K562 (cell line): ENCODE data around the gene KDM5A. TPM values are rescaled to one million over a fixed set of nuclear protein-coding genes. Genes with fewer than 3 reads are reported as not detected.

Source experiments
- ATAC-seq: fragments of 200-7000 bp; cut with Tn5 transposase; 3 replicates; pipeline ENCODE4 v1.9.1; 2020; ENCODE audit warnings: moderate library complexity
- BruUV-seq: library from RNA; stranded (reverse); fragments of 400-500 nt; replicated peaks from 2 replicates; lab custom pipeline; 2021; lab: Mats Ljungman, UMichigan
- CTCF ChIA-PET: fragments of 300-600 bp; formaldehyde crosslinking; extraction: SDS; loops from one replicate; lab custom pipeline; 2021; ENCODE audit warnings: low intra/inter-chr PET ratio; lab: Yijun Ruan, JAX
- POLR2A ChIA-PET: fragments of 300-600, 350-650 bp; sonication (Branson Sonifier 250); formaldehyde crosslinking; extraction: SDS; loops from one replicate; lab custom pipeline; 2021; ENCODE audit warnings: antibody characterized with exemption, inconsistent platforms; lab: Yijun Ruan, JAX
- DNase-seq, 4 experiments: peaks; one replicate each; pipeline versions ENCODE4 v3.0.0 to v3.0.0-alpha.2; 2011 to 2018; ENCODE audit warnings: low spot score in 3 of 4, mixed read lengths in 3 of 4; ENCODE audit errors: extremely low read depth in 1 of 4
- FAIRE-seq: peaks from 2 replicates; lab custom pipeline; 2011; peaks lifted over from hg19 to GRCh38; lab: Jason Lieb, UNC
- H2AFZ ChIP-seq: 2 replicates; pipeline ENCODE4 v1.6.0; 2011; ENCODE audit warnings: low read depth, low read length, control low read depth, inconsistent platforms
- H3K27ac ChIP-seq: fragments of 200-600 bp; 3 replicates; pipeline ENCODE4 v1.8.0; 2011; ENCODE audit warnings: low read depth, mild to moderate bottlenecking, control low read depth, inconsistent platforms, low read length, moderate library complexity, mixed read lengths; ENCODE audit errors: extremely low read depth
- H3K27me3 ChIP-seq, 2 experiments: fragments of 300-600 bp in 1 of 2; 2 replicates in 1 of 2; 3 replicates in 1 of 2; pipeline versions ENCODE4 v1.6.0 to v1.8.0; 2011; ENCODE audit warnings: inconsistent platforms in 2 of 2, low read length in 2 of 2, mild to moderate bottlenecking in 1 of 2, mixed read lengths in 1 of 2, moderate library complexity in 1 of 2; ENCODE audit not compliant: control insufficient read depth in 2 of 2, insufficient read depth in 2 of 2
- H3K36me3 ChIP-seq: fragments of 300-600 bp; 3 replicates; pipeline ENCODE4 v1.8.0; 2011; ENCODE audit warnings: mild to moderate bottlenecking, low read length, inconsistent platforms; ENCODE audit not compliant: control insufficient read depth, insufficient read depth
- H3K4me1 ChIP-seq, 2 experiments: fragments of 200-600 bp in 1 of 2; replicated peaks in 1 of 2; 2 replicates in 1 of 2; 3 replicates in 1 of 2; pipeline versions ENCODE4 v1.5.1 to v1.8.0; 2011; ENCODE audit warnings: inconsistent platforms in 2 of 2, low read length in 2 of 2, mild to moderate bottlenecking in 1 of 2, mixed read lengths in 1 of 2, moderate library complexity in 1 of 2; ENCODE audit not compliant: control insufficient read depth in 2 of 2, insufficient read depth in 2 of 2
- H3K4me2 ChIP-seq: 2 replicates; pipeline ENCODE4 v1.6.1; 2011; ENCODE audit warnings: low read length, control low read depth, inconsistent platforms, mixed read lengths; ENCODE audit not compliant: insufficient read depth
- H3K4me3 ChIP-seq: fragments of 200-600 bp; sonication (generic), shearing (Covaris generic); 2 replicates; pipeline ENCODE4 v1.5.1; 2016; ENCODE audit warnings: control low read depth, inconsistent platforms
- H3K79me2 ChIP-seq: fragments of 200-600 bp; 3 replicates; pipeline ENCODE4 v1.8.0; 2011; ENCODE audit warnings: low read length, inconsistent platforms; ENCODE audit not compliant: control insufficient read depth, insufficient read depth
- H3K9ac ChIP-seq, 2 experiments: 2 replicates each; pipeline versions ENCODE4 v1.6.0 to v1.6.1; 2011; ENCODE audit warnings: low read depth in 2 of 2, low read length in 2 of 2, control low read depth in 1 of 2, inconsistent platforms in 1 of 2, mild to moderate bottlenecking in 1 of 2, mixed read lengths in 1 of 2; ENCODE audit not compliant: insufficient read depth in 1 of 2
- H3K9me1 ChIP-seq: one replicate; pipeline ENCODE4 v1.6.0; 2011; ENCODE audit warnings: inconsistent platforms, mild to moderate bottlenecking, low read length, moderate library complexity; ENCODE audit not compliant: control insufficient read depth, insufficient read depth
- H3K9me3 ChIP-seq: replicated peaks from 2 replicates; pipeline ENCODE4 v1.5.1; 2011; ENCODE audit warnings: low read depth, low read length, inconsistent platforms; ENCODE audit not compliant: control insufficient read depth, insufficient read depth
- H4K20me1 ChIP-seq: replicated peaks from 2 replicates; pipeline ENCODE4 v1.6.1; 2011; ENCODE audit warnings: low read length, inconsistent platforms, mixed read lengths; ENCODE audit not compliant: control insufficient read depth, insufficient read depth
- ARID2 ChIP-seq: fragments of 450-650 bp; IDR thresholded peaks from 2 replicates; pipeline ENCODE4 v1.6.1; 2017; ENCODE audit warnings: antibody characterized with exemption, mild to moderate bottlenecking
- BRF1 ChIP-seq: IDR thresholded peaks from 3 replicates; pipeline ENCODE4 v1.6.1; 2011; ENCODE audit warnings: borderline replicate concordance, mild to moderate bottlenecking; ENCODE audit not compliant: insufficient read length; ENCODE audit errors: extremely low read depth
- E2F5 ChIP-seq: sonication (generic); formaldehyde crosslinking; IDR thresholded peaks from 2 replicates; pipeline ENCODE4 v1.8.0; 2022; ENCODE audit warnings: mild to moderate bottlenecking, missing genetic modification reagents
- ETV6 ChIP-seq, 3 experiments: fragments of 150-350 bp in 1 of 3; sonication (generic) in 1 of 3; formaldehyde crosslinking in 1 of 3; IDR thresholded peaks; 2 replicates each; pipeline versions ENCODE4 v1.6.1 to v1.8.0; 2014 to 2022; ENCODE audit warnings: borderline replicate concordance in 2 of 3, low read depth in 2 of 3, antibody characterized with exemption in 1 of 3, low read length in 1 of 3, mild to moderate bottlenecking in 1 of 3, missing genetic modification reagents in 1 of 3
- GTF2A2 ChIP-seq: IDR thresholded peaks from 2 replicates; pipeline ENCODE4 v1.6.1; 2016; ENCODE audit warnings: mild to moderate bottlenecking, missing genetic modification characterization, missing compliant biosample characterization
- LEF1 ChIP-seq: fragments of 450-650 bp; IDR thresholded peaks from 2 replicates; pipeline ENCODE4 v1.6.1; 2016; ENCODE audit warnings: mild to moderate bottlenecking
- MAZ ChIP-seq, 2 experiments: fragments of 450-650 bp in 1 of 2; sonication (generic) in 1 of 2; formaldehyde crosslinking; IDR thresholded peaks in 1 of 2; conservative IDR thresholded peaks in 1 of 2; 2 replicates each; pipeline versions ENCODE4 v1.4.0 to v1.5.0; 2020; ENCODE audit warnings: mild to moderate bottlenecking in 1 of 2, missing genetic modification reagents in 1 of 2
- NFXL1 ChIP-seq: fragments of 450-650 bp; formaldehyde crosslinking; IDR thresholded peaks from 2 replicates; pipeline ENCODE4 v1.4.0; 2021; ENCODE audit warnings: mild to moderate bottlenecking
- POLR2B ChIP-seq: fragments of 450-650 bp; IDR thresholded peaks from 2 replicates; pipeline ENCODE4 v1.6.1; 2018; ENCODE audit warnings: low read depth; ENCODE audit not compliant: partially characterized antibody
- RAD21 ChIP-seq, 2 experiments: fragments of 250-450 bp in 1 of 2; fragments of 450-650 bp in 1 of 2; sonication (Bioruptor Pico) in 1 of 2; formaldehyde crosslinking in 1 of 2; IDR thresholded peaks in 1 of 2; conservative IDR thresholded peaks in 1 of 2; 2 replicates each; pipeline versions ENCODE4 v1.4.0 to v1.8.0; 2020 to 2022; ENCODE audit warnings: mild to moderate bottlenecking in 2 of 2, moderate library complexity in 1 of 2
- TAF9B ChIP-seq: fragments of 450-650 bp; IDR thresholded peaks from 2 replicates; pipeline ENCODE4 v1.6.1; 2018; ENCODE audit warnings: mild to moderate bottlenecking; ENCODE audit not compliant: partially characterized antibody
- TFAM ChIP-seq: fragments of 250-450 bp; sonication (Bioruptor Pico); conservative IDR thresholded peaks from 2 replicates; pipeline ENCODE4 v1.5.0; 2021; ENCODE audit warnings: mild to moderate bottlenecking, moderate library complexity
- ZSCAN32 ChIP-seq: fragments of 450-650 bp; formaldehyde crosslinking; IDR thresholded peaks from 2 replicates; pipeline ENCODE4 v1.4.0; 2020; ENCODE audit warnings: mild to moderate bottlenecking, moderate library complexity
- WGBS: fragments of 100-300 bp; shearing (Covaris generic); methylation state at CpG from one replicate; pipeline ENCODE4 v1.1.6; 2016; ENCODE audit warnings: low coverage, mixed read lengths; ENCODE audit not compliant: insufficient coverage; ENCODE audit errors: missing lambda C conversion rate; 5-methylcytosine and 5-hydroxymethylcytosine counted together
- in situ Hi-C: fragments of 300-500 bp; cut with MboI; formaldehyde crosslinking; loops from 4 replicates; pipeline ENCODE4 v1.15.0; 2018; ENCODE audit warnings: inconsistent platforms, mixed read lengths
- intact Hi-C: fragments of 100-400 bp; cut with micrococcal nuclease; formaldehyde crosslinking; loops from 2 replicates; pipeline ENCODE4 v1.14.2; 2022
- polyA plus RNA-seq, 8 experiments: library from polyadenylated mRNA; depleted of rRNA in 4 of 8; stranded (reverse) in 5 of 8; unstranded in 3 of 8; fragments of >200 nt; fragmentation: Nextera tagmentation in 2 of 8; fragmentation: Illumina TruSeq in 1 of 8; extraction: Ambion mirVana in 2 of 8; extraction: Trizol in 1 of 8; gene quantifications; 2 replicates each; pipeline versions ENCODE4 v1.2.1 to v1.2.3, GENCODE V29; 2011 to 2014; ENCODE audit warnings: inconsistent platforms in 1 of 8, missing spikeins in 1 of 8
- total RNA-seq, 7 experiments: library from RNA; depleted of rRNA in 6 of 7; stranded (reverse); fragments of >200 nt in 6 of 7; fragmentation: Illumina TruSeq in 2 of 7; extraction: Trizol in 2 of 7; gene quantifications; 2 replicates each; pipeline versions ENCODE4 v1.2.1 to v1.2.3, GENCODE V29; 2011 to 2021; ENCODE audit warnings: low replicate concordance in 1 of 7
- TF ChIP-seq, protein P1 (sequence below), 3 experiments: IDR thresholded peaks in 2 of 3; conservative IDR thresholded peaks in 1 of 3; 2 replicates each; pipeline ENCODE4 v1.5.1; 2011 to 2012; ENCODE audit warnings: low read length in 3 of 3, mild to moderate bottlenecking in 3 of 3, control low read depth in 2 of 3, improper control_type of control experiment in 1 of 3, inconsistent platforms in 1 of 3, low read depth in 1 of 3, mixed read lengths in 1 of 3, moderate library complexity in 1 of 3; ENCODE audit not compliant: insufficient read depth in 2 of 3
- TF ChIP-seq, protein P2 (sequence below): fragments of 250-450 bp; sonication (Bioruptor Pico); IDR thresholded peaks from 2 replicates; pipeline ENCODE4 v1.8.0; 2021; ENCODE audit warnings: mild to moderate bottlenecking, moderate library complexity

KDM5A gene
- total and polyA plus RNA-seq, 9 of the 15 experiments (the other 6 are each of a cell fraction or from before 2014, with no cell fraction given): 5.5 to 35.1 (median 13.1) TPM

GRCh38 chr12:254039-254438 is 135.1 kb downstream of the KDM5A start:
- Histone ChIP-seq H3K4me3 (no peak overlapping the region), H4K20me1 (no peaks in the 10 kb centered on the region), H3K9ac (no peak overlapping the region), H3K27ac (no peak overlapping the region), H3K36me3 (no peaks in the 10 kb centered on the region), H3K4me2 (no peak overlapping the region), H3K79me2 (no peaks in the 10 kb centered on the region), H2AFZ (no peak overlapping the region), H3K9me3 (no peaks in the 10 kb centered on the region), H3K9me1 (no peaks in the 10 kb centered on the region), H3K4me1 (no peaks in the 10 kb centered on the region; a peak in 3 of 5 replicates), H3K27me3 (0 out of 5 replicates have a peak, but pooled peaks cover 0 to 10% of the 10 kb centered on the region in 2 experiments)
- POLR2A ChIA-PET: no interaction called here
- no TSS peak for BruUV-seq
- ATAC-seq: peak; percentile 69
- DNase-seq: peak in 1 of 4 experiments; percentile 25
- WGBS: 27% methylated on average over 9 of the region's 10 CpGs
- FAIRE-seq: no peak
- CTCF ChIA-PET: no interaction called here
- in situ Hi-C loops (no loop called here), intact Hi-C loops (no loop called here)
- TF ChIP-seq, protein P1, sequence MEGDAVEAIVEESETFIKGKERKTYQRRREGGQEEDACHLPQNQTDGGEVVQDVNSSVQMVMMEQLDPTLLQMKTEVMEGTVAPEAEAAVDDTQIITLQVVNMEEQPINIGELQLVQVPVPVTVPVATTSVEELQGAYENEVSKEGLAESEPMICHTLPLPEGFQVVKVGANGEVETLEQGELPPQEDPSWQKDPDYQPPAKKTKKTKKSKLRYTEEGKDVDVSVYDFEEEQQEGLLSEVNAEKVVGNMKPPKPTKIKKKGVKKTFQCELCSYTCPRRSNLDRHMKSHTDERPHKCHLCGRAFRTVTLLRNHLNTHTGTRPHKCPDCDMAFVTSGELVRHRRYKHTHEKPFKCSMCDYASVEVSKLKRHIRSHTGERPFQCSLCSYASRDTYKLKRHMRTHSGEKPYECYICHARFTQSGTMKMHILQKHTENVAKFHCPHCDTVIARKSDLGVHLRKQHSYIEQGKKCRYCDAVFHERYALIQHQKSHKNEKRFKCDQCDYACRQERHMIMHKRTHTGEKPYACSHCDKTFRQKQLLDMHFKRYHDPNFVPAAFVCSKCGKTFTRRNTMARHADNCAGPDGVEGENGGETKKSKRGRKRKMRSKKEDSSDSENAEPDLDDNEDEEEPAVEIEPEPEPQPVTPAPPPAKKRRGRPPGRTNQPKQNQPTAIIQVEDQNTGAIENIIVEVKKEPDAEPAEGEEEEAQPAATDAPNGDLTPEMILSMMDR (IDR thresholded peaks at IDR 0.05 in 2 of 3, conservative IDR thresholded peaks at IDR 0.05 in 1 of 3; ENCODE audit: insufficient read depth in 2 of 3, low read depth in 1 of 3, low read length in 3 of 3): peak in 1 of 3 experiments; percentile 34; a peak in 2 of 6 replicates
- no peak for TF ChIP-seq LEF1
- no peak for TF ChIP-seq TFAM
- TF ChIP-seq ETV6 (IDR thresholded peaks at IDR 0.05; ENCODE audit: borderline replicate concordance in 1 of 2, low read depth in 2 of 2, low read length in 1 of 2): no peak
- no peak for TF ChIP-seq ETV6 (CRISPR knock-in tag; IDR thresholded peaks at IDR 0.05; ENCODE audit: borderline replicate concordance)
- no peak for TF ChIP-seq GTF2A2 (tag)
- TF ChIP-seq ARID2: no peak
- TF ChIP-seq ZSCAN32 (CRISPR knock-in tag): no peak
- TF ChIP-seq RAD21 (CRISPR knock-in tag; conservative IDR thresholded peaks at IDR 0.05 in 1 of 2, IDR thresholded peaks at IDR 0.05 in 1 of 2): peak in 1 of 2 experiments; percentile 5; a peak in 1 of 4 replicates
- no peak for TF ChIP-seq E2F5 (CRISPR knock-in tag)
- TF ChIP-seq POLR2B: no peak
- TF ChIP-seq BRF1: no peak
- TF ChIP-seq TAF9B: no peak
- TF ChIP-seq MAZ (CRISPR knock-in tag; conservative IDR thresholded peaks at IDR 0.05 in 1 of 2, IDR thresholded peaks at IDR 0.05 in 1 of 2): 0 out of 4 replicates have a peak, but pooled peaks of 1 of the 2 experiments have one; percentile 13
- no peak for TF ChIP-seq NFXL1 (CRISPR knock-in tag)
- TF ChIP-seq, protein P2, sequence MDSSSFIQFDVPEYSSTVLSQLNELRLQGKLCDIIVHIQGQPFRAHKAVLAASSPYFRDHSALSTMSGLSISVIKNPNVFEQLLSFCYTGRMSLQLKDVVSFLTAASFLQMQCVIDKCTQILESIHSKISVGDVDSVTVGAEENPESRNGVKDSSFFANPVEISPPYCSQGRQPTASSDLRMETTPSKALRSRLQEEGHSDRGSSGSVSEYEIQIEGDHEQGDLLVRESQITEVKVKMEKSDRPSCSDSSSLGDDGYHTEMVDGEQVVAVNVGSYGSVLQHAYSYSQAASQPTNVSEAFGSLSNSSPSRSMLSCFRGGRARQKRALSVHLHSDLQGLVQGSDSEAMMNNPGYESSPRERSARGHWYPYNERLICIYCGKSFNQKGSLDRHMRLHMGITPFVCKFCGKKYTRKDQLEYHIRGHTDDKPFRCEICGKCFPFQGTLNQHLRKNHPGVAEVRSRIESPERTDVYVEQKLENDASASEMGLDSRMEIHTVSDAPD (CRISPR knock-in tag): no peak
